HG02588 (cell line): Measurements from ENCODE around the gene ITPRIPL2.

Experiments
- ATAC-seq: cut with Tn5 transposase; IDR thresholded peaks from one replicate; pipeline ENCODE4 v1.9.1; 2021; ENCODE audit warnings: mild to moderate bottlenecking, moderate library complexity; ENCODE audit not compliant: unreplicated experiment

The ITPRIPL2 gene

GRCh38 chr16:19139436-19140091 is 25.8 kb downstream of the ITPRIPL2 start:
- no peak for ATAC-seq

DNA sequence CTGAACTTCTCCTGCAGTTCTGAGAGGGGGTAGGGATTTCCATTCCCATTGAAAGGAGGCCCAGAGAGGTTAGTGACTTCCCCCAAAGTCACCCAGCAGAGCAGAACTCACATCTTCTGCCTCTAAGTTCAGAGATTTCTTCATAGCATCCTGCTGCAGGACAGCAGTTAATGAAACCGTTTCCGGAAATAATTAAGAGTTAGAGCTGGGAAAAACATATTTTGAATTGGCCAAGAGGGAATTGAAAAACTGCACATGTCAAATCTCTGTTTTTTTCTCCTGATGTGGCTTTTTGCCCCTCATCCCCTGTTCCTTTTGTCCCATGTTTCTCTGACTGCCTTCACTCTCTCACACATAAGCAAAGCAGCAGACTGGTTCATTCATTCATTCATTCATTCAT is 26.6 kb downstream of the ITPRIPL2 start:
- no peak for ATAC-seq

DNA sequence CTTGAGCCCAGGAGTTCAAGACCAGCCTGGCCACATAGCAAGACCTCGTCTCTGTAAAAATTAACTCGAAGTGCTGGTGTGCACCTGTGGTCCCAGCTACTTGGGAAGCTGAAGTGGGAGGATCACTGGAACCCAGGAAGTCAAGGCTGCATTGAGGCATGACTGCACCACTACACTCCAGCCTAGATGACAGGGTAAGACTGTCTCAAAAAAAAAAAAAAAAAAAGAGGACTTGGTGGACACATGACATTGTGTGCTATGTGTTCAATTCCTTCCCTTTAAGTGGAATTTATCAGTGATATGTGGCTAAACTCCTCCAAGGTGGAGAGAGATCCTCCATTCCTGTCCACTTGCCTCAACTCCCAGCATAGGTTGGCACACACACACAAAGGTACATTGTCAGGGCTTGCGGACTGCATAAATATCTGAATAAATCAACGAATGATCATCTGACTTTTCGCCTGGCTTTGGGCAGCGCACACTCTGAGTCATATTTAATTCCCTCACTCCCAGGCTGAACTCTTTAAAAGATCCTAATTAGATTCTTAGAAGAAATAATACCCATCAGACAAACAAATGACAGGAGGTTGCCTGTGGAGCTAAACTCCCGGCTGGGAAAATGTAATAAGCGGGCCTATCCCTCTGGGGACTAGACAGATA is 29.3 kb downstream of the ITPRIPL2 start:
- ATAC-seq, result no peak

- no peak for ATAC-seq
Measured at GRCh38 chr16:19143599-19143956, 29.8 kb downstream of the ITPRIPL2 start.

- ATAC-seq, result no peak
Measured at GRCh38 chr16:19145010-19145409, 31.2 kb downstream of the ITPRIPL2 start.

- ATAC-seq, result no peak
Measured at GRCh38 chr16:19147126-19147525, 33.4 kb downstream of the ITPRIPL2 start.

DNA sequence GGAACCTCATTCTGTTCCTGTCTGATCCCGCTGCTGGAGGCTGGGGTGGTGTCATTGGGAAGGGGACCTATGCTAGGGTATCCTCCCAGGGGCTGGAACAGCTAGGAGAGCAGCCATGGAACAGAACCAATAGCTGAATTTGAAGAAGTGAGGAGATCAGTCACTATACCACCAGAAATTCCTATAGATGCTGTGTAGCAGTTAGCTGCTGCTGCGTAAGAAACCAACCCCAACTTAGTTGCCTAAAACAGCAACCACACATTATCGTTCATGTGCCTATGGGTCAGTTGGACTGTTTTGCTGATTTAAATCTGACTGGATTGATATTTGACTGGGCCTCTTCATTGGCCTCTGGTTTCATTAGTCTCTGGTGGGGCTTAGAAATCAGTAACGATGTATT is 33.9 kb downstream of the ITPRIPL2 start:
- ATAC-seq, result no peak

DNA sequence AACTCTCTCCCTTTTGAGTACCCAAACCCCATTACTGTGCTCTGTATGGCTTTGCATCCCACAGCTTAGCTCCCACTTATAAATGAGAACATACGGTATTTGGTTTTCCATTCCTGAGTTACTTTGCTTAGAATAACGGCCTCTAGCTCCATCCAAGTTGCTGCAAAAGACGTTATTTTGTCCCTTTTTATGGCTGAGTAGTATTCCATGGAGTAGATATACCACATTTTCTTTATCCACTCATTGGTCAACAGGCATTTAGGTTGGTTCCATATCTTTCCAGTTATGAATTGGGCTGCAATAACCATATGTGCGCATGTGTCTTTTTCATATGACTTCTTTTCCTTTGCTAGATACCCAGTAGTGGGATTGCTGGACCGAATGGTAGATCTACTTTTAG is 34.4 kb downstream of the ITPRIPL2 start:
- no peak for ATAC-seq

DNA sequence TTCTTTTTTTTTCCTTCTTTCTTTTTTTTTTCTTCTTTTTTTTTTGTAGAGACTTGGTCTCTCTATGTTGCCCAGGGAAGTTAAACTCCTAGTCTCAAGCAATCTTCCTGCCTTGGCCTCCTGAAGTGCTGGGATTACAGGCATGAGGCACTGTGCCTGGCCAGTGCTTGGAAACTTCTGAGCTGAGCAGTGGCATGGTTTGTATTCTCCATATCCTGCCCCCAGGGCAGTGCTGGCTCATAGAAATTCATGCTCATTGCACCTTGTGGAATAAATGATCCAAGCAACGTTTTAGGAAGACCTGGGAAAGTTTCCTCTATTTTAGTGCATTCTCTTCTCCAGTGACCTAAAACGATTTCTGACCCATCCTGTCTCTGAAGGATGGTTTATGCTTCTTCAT is 37.5 kb downstream of the ITPRIPL2 start:
- ATAC-seq, result no peak

DNA sequence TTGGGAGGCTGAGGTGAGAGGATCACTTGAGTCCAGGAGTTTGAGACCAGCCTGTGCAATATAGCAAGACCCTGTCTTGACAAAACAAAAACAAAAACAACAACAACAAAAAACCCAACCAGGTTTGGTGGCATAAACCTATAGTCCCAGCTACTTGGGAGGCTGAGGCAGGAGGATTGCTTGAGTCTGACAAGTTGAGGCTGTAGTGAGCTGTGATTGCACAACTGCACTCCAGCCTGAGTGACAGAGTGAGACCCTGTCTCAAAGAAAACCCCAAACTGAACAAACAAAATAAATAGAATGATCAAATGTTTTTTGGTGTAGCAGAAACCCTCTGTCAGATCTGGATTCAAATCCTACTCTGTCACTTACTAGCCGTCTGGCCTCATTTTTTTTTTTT is 38.3 kb downstream of the ITPRIPL2 start:
- no peak for ATAC-seq

DNA sequence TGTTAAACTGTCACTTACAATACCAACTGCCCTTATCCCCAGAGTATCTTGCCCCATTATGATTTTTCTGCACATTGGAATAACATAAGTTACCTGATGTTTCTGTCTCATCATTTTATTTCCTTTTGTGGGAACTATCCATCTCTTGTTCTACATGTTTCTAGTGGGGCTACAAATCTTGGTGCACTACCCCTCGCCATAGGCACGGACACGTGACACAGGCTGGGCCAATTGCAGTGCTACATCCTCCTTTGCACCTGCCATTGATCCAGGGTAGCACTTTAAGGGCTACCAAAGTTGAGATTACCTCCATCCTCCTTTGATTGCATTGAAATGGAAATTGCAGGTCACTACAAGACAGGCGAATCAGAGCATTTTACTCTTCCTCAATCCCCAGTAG is 40.1 kb downstream of the ITPRIPL2 start:
- ATAC-seq, result no peak

- ATAC-seq, result no peak
Measured at GRCh38 chr16:19162085-19162484, 48.3 kb downstream of the ITPRIPL2 start.

DNA sequence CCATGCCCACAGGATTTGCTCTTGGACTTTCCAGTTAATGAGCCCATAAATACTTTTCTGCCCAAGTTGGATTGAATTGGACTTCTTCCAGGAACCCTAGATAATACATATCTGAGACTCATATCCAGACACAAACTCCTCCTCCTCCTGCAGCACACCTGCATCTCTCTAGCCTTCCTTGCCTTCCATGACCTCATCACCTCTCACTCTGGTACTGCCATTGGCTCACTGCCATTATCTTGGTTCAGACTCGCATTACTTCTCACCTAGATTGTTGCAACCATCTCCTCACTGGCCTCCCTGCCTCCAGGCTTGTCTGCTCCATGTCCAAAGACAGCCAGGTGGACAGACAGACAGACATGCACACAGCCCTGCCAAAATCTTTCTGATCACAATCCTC is 49.5 kb downstream of the ITPRIPL2 start:
- ATAC-seq, result no peak

GRCh38 chr16:19164285-19164684 is 50.5 kb downstream of the ITPRIPL2 start:
- ATAC-seq, result no peak

- no peak for ATAC-seq
Measured at GRCh38 chr16:19165101-19165500, 51.3 kb downstream of the ITPRIPL2 start.

DNA sequence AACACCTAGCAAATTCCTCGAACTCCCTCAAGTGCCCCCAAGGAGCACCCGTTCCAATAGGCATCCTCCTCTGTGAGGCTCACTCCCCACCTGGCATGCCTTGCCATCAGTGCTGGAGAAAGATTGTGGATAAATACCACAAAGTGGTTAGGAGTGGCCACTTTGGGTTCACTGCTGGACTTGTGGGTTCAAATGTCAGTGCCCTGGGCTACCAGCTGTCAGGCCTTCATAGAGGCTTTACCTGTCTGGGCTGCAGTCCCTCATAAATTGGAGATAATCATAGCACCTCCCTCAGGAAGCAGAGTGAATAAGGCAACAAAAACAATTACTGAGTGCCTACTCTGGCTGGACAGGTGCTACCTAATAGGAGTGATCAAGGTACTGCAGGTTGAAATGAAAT is 52.7 kb downstream of the ITPRIPL2 start:
- no peak for ATAC-seq

- peak; percentile 58 for ATAC-seq
Measured at GRCh38 chr16:19167710-19168370, 54.1 kb downstream of the ITPRIPL2 start, which contains the start of gene SYT17. Gene SYT17, plus strand, starts transcription at chr16:19168240. Its CDS starts 407 bp downstream, at chr16:19168647.

GRCh38 chr16:19168371-19169081 is 54.8 kb downstream of the ITPRIPL2 start:
- ATAC-seq, result no peak

DNA sequence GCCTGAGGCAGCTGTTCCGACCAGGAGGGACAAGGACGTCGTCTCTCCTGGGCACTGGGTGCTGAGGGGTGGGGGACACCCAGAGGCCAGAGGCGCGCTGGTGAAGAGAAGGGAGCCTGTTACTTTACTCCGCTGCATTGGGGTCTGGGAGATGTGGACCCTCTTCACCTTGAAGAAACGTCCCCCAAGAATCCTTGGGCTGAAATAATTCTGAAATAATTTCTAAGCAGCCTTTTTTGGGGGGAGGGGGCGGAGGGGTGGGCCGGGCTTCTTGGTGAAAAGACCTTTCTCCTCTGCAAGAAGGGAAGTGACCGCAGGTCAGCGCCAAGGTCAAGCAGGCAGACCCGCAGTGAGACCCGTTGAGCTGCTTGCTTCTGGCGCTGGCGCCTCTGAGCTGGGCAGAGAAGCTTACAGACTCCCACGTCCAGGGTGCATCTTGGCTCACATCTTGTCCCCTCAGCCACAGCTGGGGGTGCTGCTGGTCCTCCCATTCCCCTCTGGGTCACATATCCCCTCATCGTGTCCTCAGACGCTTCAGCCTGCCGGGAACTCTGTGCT is 55.4 kb downstream of the ITPRIPL2 start:
- no peak for ATAC-seq

DNA sequence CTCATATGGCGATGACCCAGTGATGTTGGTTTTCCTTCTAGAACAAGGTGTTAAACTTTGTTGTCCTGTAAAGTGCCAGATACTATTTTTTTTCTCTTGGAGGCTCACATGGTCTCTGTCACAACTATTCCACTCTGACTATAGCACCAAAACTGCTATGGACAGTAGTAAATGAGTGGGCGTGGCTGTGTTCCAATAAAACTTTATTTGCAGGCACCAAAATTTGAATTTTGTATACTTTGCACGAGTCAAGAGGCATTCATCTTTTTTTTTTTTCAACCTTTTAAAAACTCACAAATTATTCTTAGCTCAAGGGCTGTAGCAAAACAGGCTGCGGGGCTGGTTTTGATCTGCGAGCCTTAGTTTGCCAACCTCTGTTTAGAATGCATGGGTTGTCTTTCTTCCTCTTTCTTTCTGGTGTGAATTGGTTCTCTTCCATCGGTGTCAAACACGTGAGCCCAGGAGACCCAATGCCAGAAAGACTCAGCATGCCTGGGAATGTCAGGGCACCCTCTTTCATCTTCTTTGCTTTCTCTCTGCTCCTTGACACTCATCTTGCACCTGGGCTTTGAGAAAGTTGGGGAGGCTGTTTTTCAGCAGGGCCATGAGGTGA is 56.4 kb downstream of the ITPRIPL2 start:
- no peak for ATAC-seq
